Right lobe of liver (tissue), 4 donors: Measurements from ENCODE around the gene DHX9.

Experiments used
- POLR2A ChIP-seq: fragments of 450-650 bp; IDR thresholded peaks from one replicate; pipeline ENCODE4 v1.6.1; 2017; ENCODE audit warnings: antibody characterized with exemption, mild to moderate bottlenecking
- TF ChIP-seq, protein P1 (sequence below), 4 donors: fragments of 200-600 bp in 3 of 4; fragments of 450-650 bp in 1 of 4; IDR thresholded peaks; one replicate each; pipeline versions ENCODE4 v1.5.1 to v1.8.0; 2016 to 2022; ENCODE audit warnings: antibody characterized with exemption in 4 of 4, mild to moderate bottlenecking in 2 of 4
- donor health status: DM: no; HTN: no; CAD: no.
- donor health status: DM: no; HTN: no; CAD: no.
- donor health status: DM: no; HTN: yes; CAD: no.

GRCh38 chr1:182811975-182812722 is 27.0 kb upstream of the DHX9 start:
- TF ChIP-seq, protein P1, sequence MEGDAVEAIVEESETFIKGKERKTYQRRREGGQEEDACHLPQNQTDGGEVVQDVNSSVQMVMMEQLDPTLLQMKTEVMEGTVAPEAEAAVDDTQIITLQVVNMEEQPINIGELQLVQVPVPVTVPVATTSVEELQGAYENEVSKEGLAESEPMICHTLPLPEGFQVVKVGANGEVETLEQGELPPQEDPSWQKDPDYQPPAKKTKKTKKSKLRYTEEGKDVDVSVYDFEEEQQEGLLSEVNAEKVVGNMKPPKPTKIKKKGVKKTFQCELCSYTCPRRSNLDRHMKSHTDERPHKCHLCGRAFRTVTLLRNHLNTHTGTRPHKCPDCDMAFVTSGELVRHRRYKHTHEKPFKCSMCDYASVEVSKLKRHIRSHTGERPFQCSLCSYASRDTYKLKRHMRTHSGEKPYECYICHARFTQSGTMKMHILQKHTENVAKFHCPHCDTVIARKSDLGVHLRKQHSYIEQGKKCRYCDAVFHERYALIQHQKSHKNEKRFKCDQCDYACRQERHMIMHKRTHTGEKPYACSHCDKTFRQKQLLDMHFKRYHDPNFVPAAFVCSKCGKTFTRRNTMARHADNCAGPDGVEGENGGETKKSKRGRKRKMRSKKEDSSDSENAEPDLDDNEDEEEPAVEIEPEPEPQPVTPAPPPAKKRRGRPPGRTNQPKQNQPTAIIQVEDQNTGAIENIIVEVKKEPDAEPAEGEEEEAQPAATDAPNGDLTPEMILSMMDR (IDR thresholded peaks at IDR 0.05) = peak in 1 of 4 donors; percentile 19
- no peak for TF ChIP-seq POLR2A
